Measurements from ENCODE around the gene RGS19. TPM values are rescaled to one million over a fixed set of nuclear protein-coding genes. Genes with fewer than 3 reads are reported as not detected.

The RGS19 gene
- total RNA-seq, 6 experiments from 2014 or later: 2.6 to 10.9 (median 5.7) TPM

DNA sequence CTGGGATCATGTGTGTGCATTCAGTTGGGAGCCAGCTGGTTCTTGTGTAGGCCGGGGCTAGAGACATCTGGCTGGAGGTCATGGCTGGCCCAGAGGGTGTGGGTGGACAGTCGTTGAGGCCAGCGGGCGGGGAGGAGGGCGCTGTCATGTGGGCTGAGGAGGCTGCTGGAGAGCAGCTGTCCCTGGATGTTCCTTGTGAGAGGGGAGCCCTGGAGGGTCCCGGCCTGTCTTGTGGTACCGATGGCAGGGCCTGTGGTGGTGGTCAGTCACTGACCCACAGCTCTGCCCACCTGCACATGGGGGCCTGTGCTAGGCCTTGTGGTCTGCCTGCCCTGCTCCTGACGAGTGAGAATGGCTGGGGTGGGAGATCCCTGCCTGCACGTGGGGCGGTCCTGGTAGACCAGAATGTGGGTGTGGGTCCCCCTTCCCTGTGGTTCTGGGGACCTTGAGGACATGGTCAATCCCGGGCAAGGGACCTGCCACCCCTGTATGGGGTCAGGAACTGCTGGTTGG lies 45.3 kb downstream of the RGS19 start:
- no peak for TF ChIP-seq POLR2A (IDR thresholded peaks at IDR 0.05)
- TF ChIP-seq, protein P1, sequence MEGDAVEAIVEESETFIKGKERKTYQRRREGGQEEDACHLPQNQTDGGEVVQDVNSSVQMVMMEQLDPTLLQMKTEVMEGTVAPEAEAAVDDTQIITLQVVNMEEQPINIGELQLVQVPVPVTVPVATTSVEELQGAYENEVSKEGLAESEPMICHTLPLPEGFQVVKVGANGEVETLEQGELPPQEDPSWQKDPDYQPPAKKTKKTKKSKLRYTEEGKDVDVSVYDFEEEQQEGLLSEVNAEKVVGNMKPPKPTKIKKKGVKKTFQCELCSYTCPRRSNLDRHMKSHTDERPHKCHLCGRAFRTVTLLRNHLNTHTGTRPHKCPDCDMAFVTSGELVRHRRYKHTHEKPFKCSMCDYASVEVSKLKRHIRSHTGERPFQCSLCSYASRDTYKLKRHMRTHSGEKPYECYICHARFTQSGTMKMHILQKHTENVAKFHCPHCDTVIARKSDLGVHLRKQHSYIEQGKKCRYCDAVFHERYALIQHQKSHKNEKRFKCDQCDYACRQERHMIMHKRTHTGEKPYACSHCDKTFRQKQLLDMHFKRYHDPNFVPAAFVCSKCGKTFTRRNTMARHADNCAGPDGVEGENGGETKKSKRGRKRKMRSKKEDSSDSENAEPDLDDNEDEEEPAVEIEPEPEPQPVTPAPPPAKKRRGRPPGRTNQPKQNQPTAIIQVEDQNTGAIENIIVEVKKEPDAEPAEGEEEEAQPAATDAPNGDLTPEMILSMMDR (IDR thresholded peaks at IDR 0.05): no peak
- no peak overlapping the region for H3K27ac ChIP-seq
- no peaks in the 10 kb centered on the region for H3K27me3 ChIP-seq
- peaks cover 0 to 3% (median 0%) of the 10 kb centered on the region in 4 donors for H3K4me1 ChIP-seq
- no peak for ATAC-seq
- H3K9me3 ChIP-seq: no peaks in the 10 kb centered on the region
- H3K4me3 ChIP-seq: no peak overlapping the region
- H3K36me3 ChIP-seq: peaks cover 0 to 35% (median 14%) of the 10 kb centered on the region in 4 donors
- intact Hi-C loops (cut with DNase I): no loop called here
- WGBS (ENCODE audit: insufficient coverage, low coverage, low lambda C conversion rate, missing lambda C conversion rate): 82% methylated on average over 4 of the region's 11 CpGs
- no peak for DNase-seq

DNA sequence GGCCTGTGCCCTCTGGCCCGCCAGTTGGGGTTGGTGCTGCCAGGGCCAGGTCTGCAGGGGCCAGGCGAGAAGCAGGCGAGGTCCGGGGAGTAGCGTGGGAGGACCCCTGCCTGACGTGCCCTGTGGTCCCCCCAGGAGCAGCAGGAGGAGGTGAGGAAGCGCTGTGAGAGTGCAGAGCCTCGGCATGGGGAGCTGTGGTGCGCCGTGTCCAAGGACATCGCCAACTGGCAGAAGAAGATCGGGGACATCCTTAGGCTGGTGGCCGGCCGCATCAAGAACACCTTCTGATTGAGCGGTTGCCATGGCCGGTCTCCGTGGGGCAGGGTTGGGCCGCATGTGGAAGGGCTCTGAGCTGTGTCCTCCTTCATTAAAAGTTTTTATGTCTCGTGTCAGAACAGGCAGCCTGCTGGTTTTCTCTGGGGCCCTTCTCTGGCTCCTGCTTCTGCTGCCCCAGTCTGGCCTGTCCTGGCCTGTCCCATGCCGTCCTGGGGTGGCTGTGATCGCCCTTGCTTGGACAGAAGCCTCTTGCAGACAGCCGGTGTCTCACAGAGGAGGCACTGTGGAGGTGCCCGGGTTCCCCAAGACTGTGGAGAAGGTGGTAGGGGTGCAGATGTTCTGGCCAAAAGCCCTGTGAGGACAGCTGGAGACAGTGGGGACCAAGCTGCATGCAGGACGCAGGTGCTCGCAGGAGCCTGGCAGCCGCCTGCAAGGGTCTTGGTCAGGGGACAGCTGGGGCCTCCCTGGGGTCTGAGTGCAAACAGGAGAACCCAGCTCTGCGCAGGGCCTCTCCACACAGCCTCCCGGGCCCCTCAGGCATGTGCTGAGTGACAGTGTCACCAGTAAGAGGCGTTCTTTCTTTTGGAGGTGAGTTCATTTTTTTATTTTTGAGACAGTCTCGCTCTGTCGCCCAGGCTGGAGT lies 46.4 kb downstream of the RGS19 start:
- ATAC-seq (no peak), DNase-seq (no peak)
- Histone ChIP-seq H3K27ac (no peak overlapping the region), H3K4me3 (no peak overlapping the region), H3K27me3 (no peaks in the 10 kb centered on the region), H3K36me3 (peaks cover 0 to 45% (median 19%) of the 10 kb centered on the region in 4 donors), H3K4me1 (peaks cover 0 to 3% (median 0%) of the 10 kb centered on the region in 4 donors), H3K9me3 (no peaks in the 10 kb centered on the region)
- intact Hi-C loops (cut with DNase I): no loop called here
- TF ChIP-seq POLR2A (IDR thresholded peaks at IDR 0.05): no peak
- TF ChIP-seq, protein P1 (IDR thresholded peaks at IDR 0.05): no peak
- 72% methylated on average over 3 of the region's 31 CpGs for WGBS (ENCODE audit: insufficient coverage, low coverage, low lambda C conversion rate, missing lambda C conversion rate)

DNA sequence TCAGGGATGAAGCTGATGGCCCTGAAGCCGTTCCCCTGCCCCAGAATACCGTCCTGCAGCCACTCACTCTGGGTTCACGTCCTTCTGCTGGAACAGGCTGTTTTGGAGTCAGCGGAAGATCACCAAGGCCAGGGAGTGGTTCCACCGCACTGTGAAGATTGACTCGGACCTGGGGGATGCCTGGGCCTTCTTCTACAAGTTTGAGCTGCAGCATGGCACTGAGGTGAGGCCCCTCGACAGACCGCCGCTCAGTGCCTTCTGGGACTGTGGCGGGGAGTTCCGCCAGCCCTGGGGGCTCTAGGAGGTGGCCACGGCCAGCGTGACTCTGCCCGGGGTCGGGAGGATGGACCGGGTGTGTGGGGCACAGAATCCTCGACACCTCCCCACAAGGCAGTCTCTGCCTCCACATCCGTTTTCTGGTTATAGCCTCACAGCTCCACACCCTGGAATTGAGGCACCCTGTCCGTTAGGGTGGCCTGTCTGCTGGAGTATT lies 47.5 kb downstream of the RGS19 start:
- WGBS (ENCODE audit: insufficient coverage, low coverage, low lambda C conversion rate, missing lambda C conversion rate): no CpG with 5 or more reads among the region's 19 CpGs
- ATAC-seq (no peak), DNase-seq (no peak)
- Histone ChIP-seq H3K27me3 (no peaks in the 10 kb centered on the region), H3K4me1 (no peaks in the 10 kb centered on the region), H3K36me3 (peaks cover 0 to 56% (median 28%) of the 10 kb centered on the region in 4 donors), H3K9me3 (no peaks in the 10 kb centered on the region), H3K27ac (no peak overlapping the region), H3K4me3 (no peak overlapping the region)
- TF ChIP-seq, protein P1 (IDR thresholded peaks at IDR 0.05): no peak
- no peak for TF ChIP-seq POLR2A (IDR thresholded peaks at IDR 0.05)
- intact Hi-C loops (cut with DNase I): no loop called here

DNA sequence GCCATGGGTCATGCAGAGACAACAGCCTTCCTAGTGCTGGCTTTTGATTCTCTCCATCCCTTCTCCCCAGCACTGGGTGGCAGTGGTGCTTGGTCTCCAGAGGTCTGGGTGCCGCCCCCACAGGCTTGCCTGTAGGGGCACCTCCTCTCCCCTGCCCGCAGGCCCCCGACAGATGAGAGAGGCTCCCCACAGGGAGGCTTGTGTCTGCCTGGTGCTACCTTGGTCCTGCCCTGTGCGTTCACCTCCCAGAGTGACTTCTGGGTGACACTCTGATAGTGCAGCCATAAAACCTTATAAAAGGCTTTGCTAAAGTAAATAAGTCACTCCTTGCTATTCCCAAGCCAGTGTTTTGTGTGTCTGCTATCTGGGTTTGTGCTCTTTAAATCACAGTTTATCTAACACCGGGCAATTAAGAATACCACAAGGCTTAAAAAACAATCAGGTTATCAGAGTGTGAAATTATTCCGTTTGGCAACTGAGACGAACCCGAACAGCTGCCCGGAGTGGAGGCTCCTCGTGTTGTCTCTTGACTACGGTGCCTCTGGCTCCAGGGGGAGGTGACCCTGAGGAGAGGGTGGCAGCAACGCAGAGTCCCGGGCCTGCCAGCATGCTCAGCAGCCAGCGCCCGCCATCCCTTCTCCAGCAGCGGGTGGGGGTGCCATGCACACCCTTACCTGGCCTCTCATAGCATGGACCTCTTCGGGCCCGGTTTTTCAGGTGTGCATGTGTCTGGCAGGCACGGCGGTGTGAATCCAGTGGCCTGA lies 48.8 kb downstream of the RGS19 start:
- Histone ChIP-seq H3K9me3 (no peaks in the 10 kb centered on the region), H3K27ac (no peak overlapping the region), H3K4me1 (peaks cover 0 to 2% (median 0%) of the 10 kb centered on the region in 4 donors), H3K4me3 (no peak overlapping the region), H3K36me3 (peaks cover 0 to 68% (median 34%) of the 10 kb centered on the region in 4 donors), H3K27me3 (no peaks in the 10 kb centered on the region)
- no peak for ATAC-seq
- DNase-seq: no peak
- TF ChIP-seq POLR2A (IDR thresholded peaks at IDR 0.05): no peak
- TF ChIP-seq, protein P1 (IDR thresholded peaks at IDR 0.05): no peak
- 80% methylated on average over 1 of the region's 20 CpGs for WGBS (ENCODE audit: insufficient coverage, low coverage, low lambda C conversion rate, missing lambda C conversion rate)
- intact Hi-C loops (cut with DNase I): no loop called here
